Fibroblast of pulmonary artery (primary cell): ENCODE measurements around the gene TRIM47.

Source experiments
- DNase-seq: peaks from one replicate; pipeline ENCODE4 v3.0.0-alpha.2; 2010; ENCODE audit warnings: low read depth
- H3K4me3 ChIP-seq: replicated peaks from 2 replicates; pipeline ENCODE4 v1.5.1; 2011; ENCODE audit warnings: low read depth, mild to moderate bottlenecking, control low read depth, low read length, moderate library complexity
- CTCF ChIP-seq: IDR thresholded peaks from 2 replicates; pipeline ENCODE4 v1.5.1; 2011; ENCODE audit warnings: mild to moderate bottlenecking, control low read depth, low read length, inconsistent platforms; ENCODE audit errors: missing control alignments

TRIM47 gene

GRCh38 chr17:75922173-75922961 lies 44.0 kb upstream of the TRIM47 start:
- no peak overlapping the region for H3K4me3 ChIP-seq
- TF ChIP-seq CTCF, result no peak

DNA sequence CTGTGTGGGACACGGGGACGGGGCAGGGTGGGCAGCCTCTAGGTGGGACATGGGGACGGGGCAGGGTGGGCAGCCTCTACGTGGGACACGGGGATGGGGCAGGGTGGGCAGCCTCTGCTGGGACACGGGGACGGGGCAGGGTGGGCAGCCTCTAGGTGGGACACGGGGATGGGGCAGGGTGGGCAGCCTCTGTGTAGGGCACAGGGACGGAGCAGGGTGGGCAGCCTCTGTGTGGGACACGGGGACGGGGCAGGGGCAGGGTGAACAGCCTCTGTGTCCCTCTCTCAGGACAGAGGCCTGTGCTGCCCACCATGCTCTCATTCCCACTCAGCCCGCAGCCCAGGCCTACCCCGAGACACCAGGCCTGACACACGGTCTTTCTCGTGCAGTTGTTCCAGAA lies 43.2 kb upstream of the TRIM47 start:
- H3K4me3 ChIP-seq, result no peak overlapping the region
- DNase-seq, result no peak
- no peak for TF ChIP-seq CTCF

More at GRCh38 chr17:75922173-75922961, 44.0 kb upstream of the TRIM47 start:
- no peak for DNase-seq

DNA sequence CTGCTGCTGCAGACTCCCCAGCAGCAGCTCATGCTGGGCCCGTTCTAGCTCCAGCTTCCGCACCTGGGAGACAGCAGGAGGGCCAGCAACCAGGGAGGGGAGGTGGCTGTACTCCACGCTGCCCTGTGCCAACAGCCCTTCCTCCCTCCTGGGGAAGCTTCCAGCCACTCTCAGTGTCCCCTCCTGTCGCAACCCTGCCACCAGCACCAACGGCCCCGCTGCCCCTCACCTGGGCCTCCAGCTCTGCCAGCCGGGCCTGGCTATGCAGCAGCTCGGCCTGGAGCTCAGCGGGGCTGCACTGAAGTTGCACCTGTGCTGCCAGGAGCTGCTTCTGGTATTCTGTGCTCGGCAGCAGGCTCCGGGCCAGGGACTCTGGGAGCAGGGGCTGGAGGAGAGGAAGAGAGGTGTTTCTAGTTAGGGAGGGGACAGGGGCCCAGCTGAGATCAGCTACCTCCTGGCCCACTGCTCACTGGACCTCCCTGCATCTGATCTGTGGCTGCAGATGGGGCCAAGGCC lies 41.7 kb upstream of the TRIM47 start:
- no peak for TF ChIP-seq CTCF
- DNase-seq, result no peak
- H3K4me3 ChIP-seq, result no peak overlapping the region

GRCh38 chr17:75919611-75920010 lies 41.2 kb upstream of the TRIM47 start:
- no peak for TF ChIP-seq CTCF
- no peak overlapping the region for H3K4me3 ChIP-seq
- no peak for DNase-seq

DNA sequence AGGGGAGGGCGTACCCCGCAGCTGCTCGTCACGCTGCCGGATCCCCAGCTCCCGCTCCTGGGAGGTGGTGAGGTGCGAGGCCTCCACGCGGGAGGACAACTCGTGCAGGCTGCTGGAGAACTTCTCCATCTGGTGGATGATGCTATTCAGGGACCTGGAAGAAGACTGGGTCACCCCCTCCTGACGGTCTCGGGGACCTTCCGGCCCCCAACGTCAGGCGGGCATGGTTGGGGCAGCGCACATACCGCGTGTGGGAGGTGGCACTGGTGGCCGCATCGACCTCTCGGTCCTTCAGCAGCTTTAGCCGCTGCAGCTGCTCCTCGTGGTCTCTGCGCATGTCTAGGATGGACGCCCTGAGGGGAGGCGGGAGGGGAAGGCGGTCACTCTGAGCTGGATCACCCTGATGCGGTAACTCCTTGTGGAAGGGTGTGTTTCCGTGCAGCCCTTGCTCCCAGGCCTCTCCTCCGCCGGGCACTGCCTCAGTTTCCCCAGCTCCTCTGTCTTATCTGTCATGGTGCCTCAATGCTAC lies 39.6 kb upstream of the TRIM47 start:
- no peak for TF ChIP-seq CTCF
- DNase-seq, result no peak
- H3K4me3 ChIP-seq, result no peak overlapping the region

- no peak for TF ChIP-seq CTCF
- no peak overlapping the region for H3K4me3 ChIP-seq
- no peak for DNase-seq
These were observed 38.9 kb upstream of the TRIM47 start for GRCh38 chr17:75917141-75917916.
